Measurements from ENCODE around the gene ACTRT3. TPM values are rescaled to one million over a fixed set of nuclear protein-coding genes. Genes with fewer than 3 reads are reported as not detected.

ACTRT3 gene
- total and polyA plus RNA-seq, 2 of the 13 experiments (the other 11 are each of a cell fraction or from before 2014, with no cell fraction given): 0.42 to 0.97 TPM

DNA sequence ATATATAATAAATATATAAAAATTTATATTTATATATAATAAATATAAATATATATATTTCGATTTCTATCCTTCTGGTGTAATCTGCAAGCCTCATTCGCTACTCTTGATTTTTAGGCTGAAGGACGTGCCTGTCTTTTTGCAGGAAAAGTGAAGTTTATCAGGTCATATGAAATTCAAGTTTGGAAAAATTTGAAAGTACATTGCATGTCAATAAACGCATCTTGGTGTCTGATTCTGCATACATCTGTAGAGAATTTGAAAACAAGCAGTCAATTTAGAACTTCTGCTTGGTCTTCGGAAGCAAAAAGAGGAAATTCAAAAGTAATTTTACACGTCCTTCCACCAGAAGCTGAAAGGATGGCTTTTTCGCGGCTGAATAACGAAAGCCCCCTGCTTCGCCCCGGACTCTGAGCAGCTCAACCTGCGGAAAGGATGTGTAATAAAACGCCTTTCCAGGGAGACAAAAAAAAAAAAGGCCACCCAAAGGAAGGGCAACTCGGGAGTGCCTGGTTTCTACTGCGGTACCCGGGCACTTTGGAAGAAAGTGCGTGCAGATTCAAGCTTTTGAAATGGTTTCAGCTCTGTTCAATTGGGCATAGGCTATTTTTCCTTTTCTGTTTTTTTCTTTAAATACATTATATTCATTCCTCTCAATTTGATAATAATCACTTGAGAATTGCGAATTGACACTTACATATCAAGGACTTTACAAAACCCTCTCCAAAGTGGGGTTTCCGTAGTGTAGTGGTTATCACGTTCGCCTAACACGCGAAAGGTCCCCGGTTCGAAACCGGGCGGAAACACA is 2.3 kb upstream of the ACTRT3 start (continued):
- TF ChIP-seq, protein P1, sequence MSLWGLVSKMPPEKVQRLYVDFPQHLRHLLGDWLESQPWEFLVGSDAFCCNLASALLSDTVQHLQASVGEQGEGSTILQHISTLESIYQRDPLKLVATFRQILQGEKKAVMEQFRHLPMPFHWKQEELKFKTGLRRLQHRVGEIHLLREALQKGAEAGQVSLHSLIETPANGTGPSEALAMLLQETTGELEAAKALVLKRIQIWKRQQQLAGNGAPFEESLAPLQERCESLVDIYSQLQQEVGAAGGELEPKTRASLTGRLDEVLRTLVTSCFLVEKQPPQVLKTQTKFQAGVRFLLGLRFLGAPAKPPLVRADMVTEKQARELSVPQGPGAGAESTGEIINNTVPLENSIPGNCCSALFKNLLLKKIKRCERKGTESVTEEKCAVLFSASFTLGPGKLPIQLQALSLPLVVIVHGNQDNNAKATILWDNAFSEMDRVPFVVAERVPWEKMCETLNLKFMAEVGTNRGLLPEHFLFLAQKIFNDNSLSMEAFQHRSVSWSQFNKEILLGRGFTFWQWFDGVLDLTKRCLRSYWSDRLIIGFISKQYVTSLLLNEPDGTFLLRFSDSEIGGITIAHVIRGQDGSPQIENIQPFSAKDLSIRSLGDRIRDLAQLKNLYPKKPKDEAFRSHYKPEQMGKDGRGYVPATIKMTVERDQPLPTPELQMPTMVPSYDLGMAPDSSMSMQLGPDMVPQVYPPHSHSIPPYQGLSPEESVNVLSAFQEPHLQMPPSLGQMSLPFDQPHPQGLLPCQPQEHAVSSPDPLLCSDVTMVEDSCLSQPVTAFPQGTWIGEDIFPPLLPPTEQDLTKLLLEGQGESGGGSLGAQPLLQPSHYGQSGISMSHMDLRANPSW (CRISPR knock-in tag; IDR thresholded peaks at IDR 0.05; ENCODE audit: borderline replicate concordance): no peak
- TF ChIP-seq ATM (IDR thresholded peaks at IDR 0.05; ENCODE audit: borderline replicate concordance) (no peak), ZFP41 (CRISPR knock-in tag; IDR thresholded peaks at IDR 0.05; ENCODE audit: borderline replicate concordance) (no peak), FOXA3 (CRISPR knock-in tag; IDR thresholded peaks at IDR 0.05) (no peak), ZNF839 (CRISPR knock-in tag; IDR thresholded peaks at IDR 0.05; ENCODE audit: borderline replicate concordance) (no peak), RXRB (CRISPR knock-in tag; IDR thresholded peaks at IDR 0.05; ENCODE audit: borderline replicate concordance) (peak; percentile 23; the same call in 1 of the 2 replicates), ZFP1 (CRISPR knock-in tag; IDR thresholded peaks at IDR 0.05) (0 out of 2 replicates have a peak, but pooled peaks have one; percentile 42), ZFAT (CRISPR knock-in tag; conservative IDR thresholded peaks at IDR 0.05) (no peak; the same call in 1 of the 2 replicates), FOXA1 (IDR thresholded peaks at IDR 0.05) (no peak), FOXA1 (CRISPR knock-in tag; IDR thresholded peaks at IDR 0.05) (no peak)
- TF ChIP-seq, protein P2, sequence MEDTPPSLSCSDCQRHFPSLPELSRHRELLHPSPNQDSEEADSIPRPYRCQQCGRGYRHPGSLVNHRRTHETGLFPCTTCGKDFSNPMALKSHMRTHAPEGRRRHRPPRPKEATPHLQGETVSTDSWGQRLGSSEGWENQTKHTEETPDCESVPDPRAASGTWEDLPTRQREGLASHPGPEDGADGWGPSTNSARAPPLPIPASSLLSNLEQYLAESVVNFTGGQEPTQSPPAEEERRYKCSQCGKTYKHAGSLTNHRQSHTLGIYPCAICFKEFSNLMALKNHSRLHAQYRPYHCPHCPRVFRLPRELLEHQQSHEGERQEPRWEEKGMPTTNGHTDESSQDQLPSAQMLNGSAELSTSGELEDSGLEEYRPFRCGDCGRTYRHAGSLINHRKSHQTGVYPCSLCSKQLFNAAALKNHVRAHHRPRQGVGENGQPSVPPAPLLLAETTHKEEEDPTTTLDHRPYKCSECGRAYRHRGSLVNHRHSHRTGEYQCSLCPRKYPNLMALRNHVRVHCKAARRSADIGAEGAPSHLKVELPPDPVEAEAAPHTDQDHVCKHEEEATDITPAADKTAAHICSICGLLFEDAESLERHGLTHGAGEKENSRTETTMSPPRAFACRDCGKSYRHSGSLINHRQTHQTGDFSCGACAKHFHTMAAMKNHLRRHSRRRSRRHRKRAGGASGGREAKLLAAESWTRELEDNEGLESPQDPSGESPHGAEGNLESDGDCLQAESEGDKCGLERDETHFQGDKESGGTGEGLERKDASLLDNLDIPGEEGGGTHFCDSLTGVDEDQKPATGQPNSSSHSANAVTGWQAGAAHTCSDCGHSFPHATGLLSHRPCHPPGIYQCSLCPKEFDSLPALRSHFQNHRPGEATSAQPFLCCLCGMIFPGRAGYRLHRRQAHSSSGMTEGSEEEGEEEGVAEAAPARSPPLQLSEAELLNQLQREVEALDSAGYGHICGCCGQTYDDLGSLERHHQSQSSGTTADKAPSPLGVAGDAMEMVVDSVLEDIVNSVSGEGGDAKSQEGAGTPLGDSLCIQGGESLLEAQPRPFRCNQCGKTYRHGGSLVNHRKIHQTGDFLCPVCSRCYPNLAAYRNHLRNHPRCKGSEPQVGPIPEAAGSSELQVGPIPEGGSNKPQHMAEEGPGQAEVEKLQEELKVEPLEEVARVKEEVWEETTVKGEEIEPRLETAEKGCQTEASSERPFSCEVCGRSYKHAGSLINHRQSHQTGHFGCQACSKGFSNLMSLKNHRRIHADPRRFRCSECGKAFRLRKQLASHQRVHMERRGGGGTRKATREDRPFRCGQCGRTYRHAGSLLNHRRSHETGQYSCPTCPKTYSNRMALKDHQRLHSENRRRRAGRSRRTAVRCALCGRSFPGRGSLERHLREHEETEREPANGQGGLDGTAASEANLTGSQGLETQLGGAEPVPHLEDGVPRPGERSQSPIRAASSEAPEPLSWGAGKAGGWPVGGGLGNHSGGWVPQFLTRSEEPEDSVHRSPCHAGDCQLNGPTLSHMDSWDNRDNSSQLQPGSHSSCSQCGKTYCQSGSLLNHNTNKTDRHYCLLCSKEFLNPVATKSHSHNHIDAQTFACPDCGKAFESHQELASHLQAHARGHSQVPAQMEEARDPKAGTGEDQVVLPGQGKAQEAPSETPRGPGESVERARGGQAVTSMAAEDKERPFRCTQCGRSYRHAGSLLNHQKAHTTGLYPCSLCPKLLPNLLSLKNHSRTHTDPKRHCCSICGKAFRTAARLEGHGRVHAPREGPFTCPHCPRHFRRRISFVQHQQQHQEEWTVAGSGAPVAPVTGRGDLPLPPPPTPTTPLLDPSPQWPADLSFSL (CRISPR knock-in tag; IDR thresholded peaks at IDR 0.05): no peak
- TF ChIP-seq, protein P3, sequence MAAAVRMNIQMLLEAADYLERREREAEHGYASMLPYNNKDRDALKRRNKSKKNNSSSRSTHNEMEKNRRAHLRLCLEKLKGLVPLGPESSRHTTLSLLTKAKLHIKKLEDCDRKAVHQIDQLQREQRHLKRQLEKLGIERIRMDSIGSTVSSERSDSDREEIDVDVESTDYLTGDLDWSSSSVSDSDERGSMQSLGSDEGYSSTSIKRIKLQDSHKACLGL (CRISPR knock-in tag; IDR thresholded peaks at IDR 0.05): no peak
- TF ChIP-seq, protein P4, sequence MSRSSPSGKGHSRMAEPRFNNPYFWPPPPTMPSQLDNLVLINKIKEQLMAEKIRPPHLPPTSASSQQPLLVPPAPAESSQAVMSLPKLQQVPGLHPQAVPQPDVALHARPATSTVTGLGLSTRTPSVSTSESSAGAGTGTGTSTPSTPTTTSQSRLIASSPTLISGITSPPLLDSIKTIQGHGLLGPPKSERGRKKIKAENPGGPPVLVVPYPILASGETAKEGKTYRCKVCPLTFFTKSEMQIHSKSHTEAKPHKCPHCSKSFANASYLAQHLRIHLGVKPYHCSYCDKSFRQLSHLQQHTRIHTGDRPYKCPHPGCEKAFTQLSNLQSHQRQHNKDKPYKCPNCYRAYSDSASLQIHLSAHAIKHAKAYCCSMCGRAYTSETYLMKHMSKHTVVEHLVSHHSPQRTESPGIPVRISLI (CRISPR knock-in tag; IDR thresholded peaks at IDR 0.05; ENCODE audit: borderline replicate concordance): peak; percentile 94
- TF ChIP-seq, protein P5, sequence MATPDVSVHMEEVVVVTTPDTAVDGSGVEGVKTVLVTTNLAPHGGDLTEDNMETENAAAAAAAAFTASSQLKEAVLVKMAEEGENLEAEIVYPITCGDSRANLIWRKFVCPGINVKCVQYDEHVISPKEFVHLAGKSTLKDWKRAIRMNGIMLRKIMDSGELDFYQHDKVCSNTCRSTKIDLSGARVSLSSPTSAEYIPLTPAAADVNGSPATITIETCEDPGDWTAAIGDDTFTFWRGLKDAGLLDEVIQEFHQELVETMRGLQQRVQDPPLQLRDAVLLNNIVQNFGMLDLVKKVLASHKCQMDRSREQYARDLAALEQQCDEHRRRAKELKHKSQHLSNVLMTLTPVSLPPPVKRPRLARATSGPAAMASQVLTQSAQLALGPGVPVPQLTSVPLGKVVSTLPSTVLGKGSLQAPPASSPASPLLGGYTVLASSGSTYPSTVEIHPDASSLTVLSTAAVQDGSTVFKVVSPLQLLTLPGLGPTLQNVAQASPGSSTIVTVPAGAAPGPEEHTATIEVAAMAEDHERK (CRISPR knock-in tag; IDR thresholded peaks at IDR 0.05; ENCODE audit: low read depth): no peak
